Left ventricle myocardium inferior (tissue), 1 donor: ENCODE data around the gene PARD3B. TPM values are rescaled to one million over a fixed set of nuclear protein-coding genes. Genes with fewer than 3 reads are reported as not detected.

Experiments
- DNase-seq: peaks from one replicate; pipeline ENCODE4 v3.0.0-alpha.2; 2020
- H3K27ac ChIP-seq: fragments of 200-600 bp; replicated peaks from 2 replicates; pipeline ENCODE4 v1.8.0; 2021
- H3K27me3 ChIP-seq: fragments of 200-600 bp; 2 replicates; pipeline ENCODE4 v1.8.0; 2021; ENCODE audit warnings: low read depth
- H3K36me3 ChIP-seq: fragments of 200-600 bp; 2 replicates; pipeline ENCODE4 v1.8.0; 2021
- H3K4me1 ChIP-seq: fragments of 200-600 bp; 2 replicates; pipeline ENCODE4 v1.8.0; 2021
- H3K4me3 ChIP-seq: fragments of 200-600 bp; 2 replicates; pipeline ENCODE4 v1.8.0; 2021; ENCODE audit warnings: mild to moderate bottlenecking, moderate library complexity
- H3K9me3 ChIP-seq: fragments of 200-600 bp; replicated peaks from 2 replicates; pipeline ENCODE4 v1.8.0; 2021
- CTCF ChIP-seq: fragments of 200-600 bp; IDR thresholded peaks from 2 replicates; pipeline ENCODE4 v1.8.0; 2021; ENCODE audit warnings: antibody characterized with exemption, mild to moderate bottlenecking, borderline replicate concordance
- intact Hi-C: fragments of 100-400 bp; cut with micrococcal nuclease; formaldehyde crosslinking; loops from one replicate; pipeline ENCODE4 v1.11.0; 2022
- total RNA-seq: library from RNA; stranded (reverse); fragmentation: NEBNext Ultra II Directional; extraction: Animal tissue kit (Norgen Biotek cat#: 25700); gene quantifications from one replicate; pipeline ENCODE4 v1.2.1, GENCODE V29; 2021
- donor health status: DM: no; HTN: yes; CAD: no; lungs with severe emphysema.

Gene PARD3B
- total RNA-seq, 1 donor from 2014 or later: 9.1 TPM

DNA sequence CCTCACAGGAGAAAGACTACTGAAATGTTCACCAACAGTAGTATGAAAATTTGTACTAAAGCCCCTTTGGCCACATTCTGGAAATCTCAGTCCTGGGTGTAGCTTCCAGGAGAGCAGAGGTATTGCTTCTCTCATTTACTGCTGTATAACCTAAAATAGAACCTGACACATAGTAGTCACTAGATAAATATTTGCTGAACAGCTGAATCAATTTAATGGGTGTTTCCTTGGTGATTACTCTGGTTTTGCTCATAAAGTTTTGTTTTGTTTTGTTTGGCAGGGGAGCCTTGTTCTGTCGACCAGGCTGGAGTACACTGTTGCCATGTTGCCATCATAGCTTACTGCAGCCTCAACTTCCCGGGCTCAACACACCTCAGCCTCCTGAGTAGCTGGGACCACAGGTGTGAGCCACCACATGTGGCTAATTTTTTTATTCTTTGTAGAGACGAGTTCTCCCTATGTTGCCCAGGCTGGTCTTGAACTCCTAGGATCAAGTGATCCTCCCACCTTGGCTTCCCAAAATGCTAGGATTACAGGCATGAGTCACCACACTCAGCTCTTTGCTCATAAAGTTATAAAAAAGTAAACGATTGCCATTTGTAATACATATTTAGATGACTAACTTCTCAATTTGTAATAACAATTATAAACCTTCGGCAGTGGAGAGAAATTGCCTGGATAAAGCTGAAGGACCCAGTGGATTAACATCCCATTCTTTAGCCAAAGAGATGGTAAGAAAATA is 11.5 kb upstream of the PARD3B start:
- Histone ChIP-seq H3K27ac (no peak overlapping the region), H3K27me3 (peaks cover 3% of the 10 kb centered on the region), H3K36me3 (no peaks in the 10 kb centered on the region), H3K9me3 (no peaks in the 10 kb centered on the region), H3K4me1 (no peaks in the 10 kb centered on the region), H3K4me3 (no peak overlapping the region)
- no peak for TF ChIP-seq CTCF
- intact Hi-C loops: no loop called here
- DNase-seq: no peak

GRCh38 chr2:204535356-204535755 is 9.9 kb upstream of the PARD3B start:
- no peaks in the 10 kb centered on the region for H3K36me3 ChIP-seq
- no peaks in the 10 kb centered on the region for H3K9me3 ChIP-seq
- peaks cover 3% of the 10 kb centered on the region for H3K27me3 ChIP-seq
- no peak for TF ChIP-seq CTCF
- intact Hi-C loops: no loop called here
- DNase-seq: no peak
- H3K4me3 ChIP-seq: no peak overlapping the region
- no peak overlapping the region for H3K27ac ChIP-seq
- H3K4me1 ChIP-seq: no peaks in the 10 kb centered on the region

DNA sequence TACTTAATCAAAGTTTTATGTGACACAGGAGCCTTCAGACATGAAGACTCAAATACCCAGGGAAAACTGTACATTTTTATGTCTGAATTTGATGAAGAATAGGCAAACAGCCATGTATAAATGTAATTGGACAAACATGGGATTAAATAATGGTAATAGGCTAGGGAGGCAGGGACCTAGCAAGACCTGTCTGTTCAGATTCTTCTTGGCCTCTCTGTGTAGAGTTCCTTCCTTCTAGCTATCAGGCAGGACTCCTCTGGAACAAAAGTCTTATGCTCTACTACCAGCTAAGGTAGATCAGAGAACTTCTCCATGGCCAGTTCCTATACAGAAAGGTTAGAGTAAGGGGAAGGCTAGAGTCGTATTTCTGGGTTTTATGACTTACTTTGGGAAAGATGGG is 9.5 kb upstream of the PARD3B start:
- no peak for DNase-seq
- Histone ChIP-seq H3K9me3 (no peaks in the 10 kb centered on the region), H3K27me3 (peaks cover 3% of the 10 kb centered on the region), H3K27ac (no peak overlapping the region), H3K4me1 (no peaks in the 10 kb centered on the region), H3K4me3 (no peak overlapping the region), H3K36me3 (no peaks in the 10 kb centered on the region)
- no peak for TF ChIP-seq CTCF
- intact Hi-C loops: no loop called here

DNA sequence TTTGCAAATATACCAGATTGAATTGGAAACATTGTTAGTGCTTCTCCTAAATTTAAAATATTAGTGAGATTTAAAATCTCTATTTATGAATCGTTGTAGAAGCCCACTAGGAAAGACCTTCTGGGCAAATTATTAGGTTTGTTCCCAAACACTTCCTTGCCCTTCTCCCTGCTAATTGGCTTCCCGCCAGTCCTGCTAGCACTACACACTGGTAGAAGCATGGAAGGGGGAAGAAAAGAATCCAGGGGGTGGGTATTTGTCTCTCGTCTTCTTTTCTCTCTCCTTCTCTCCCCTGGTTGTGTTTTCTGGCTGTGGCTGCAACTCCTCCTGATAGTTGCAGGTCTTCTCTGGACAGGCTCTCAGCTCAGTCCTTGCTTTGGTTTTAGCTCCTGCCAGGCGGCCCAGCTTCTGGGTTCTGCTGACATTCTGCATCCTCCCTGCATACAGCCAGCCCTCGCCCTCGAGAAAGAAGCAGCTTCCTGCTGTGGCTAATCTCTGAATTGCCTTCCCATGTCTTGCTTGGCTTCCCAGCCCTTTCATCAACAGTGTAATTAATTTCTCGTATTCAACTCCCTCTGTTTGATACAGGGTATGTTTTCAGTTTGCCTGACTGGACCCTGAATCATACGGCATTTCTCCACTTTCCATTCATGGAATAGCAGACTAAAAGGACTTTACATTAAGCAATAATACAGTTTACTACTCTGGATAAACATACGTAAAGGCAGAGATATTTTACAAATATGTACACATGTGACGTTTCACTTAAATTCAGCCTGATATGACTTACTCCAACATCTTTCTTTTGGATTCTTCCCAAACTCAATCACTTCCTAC is 6.9 kb upstream of the PARD3B start:
- TF ChIP-seq CTCF: no peak
- Histone ChIP-seq H3K27ac (no peak overlapping the region), H3K4me3 (no peak overlapping the region), H3K36me3 (no peaks in the 10 kb centered on the region), H3K4me1 (no peaks in the 10 kb centered on the region), H3K9me3 (no peaks in the 10 kb centered on the region), H3K27me3 (no peaks in the 10 kb centered on the region)
- intact Hi-C loops: no loop called here
- no peak for DNase-seq

DNA sequence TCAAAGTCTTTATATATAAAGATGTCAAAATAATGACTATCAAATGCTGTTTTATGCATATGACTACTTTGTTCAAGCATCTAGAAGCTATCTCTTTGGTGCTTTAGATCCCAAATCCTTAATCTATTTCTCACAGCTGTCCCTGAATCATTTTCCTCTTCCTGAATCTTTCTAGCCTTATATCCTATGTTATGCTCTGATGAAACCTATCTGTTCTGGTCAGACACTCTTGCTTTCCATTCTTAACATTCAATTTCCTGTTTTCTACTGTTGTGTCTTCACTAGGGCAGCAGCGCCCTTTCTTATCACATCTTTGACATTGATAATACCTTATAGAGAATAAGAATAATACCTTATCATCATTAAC is 6.3 kb upstream of the PARD3B start:
- intact Hi-C loops: no loop called here
- no peak for TF ChIP-seq CTCF
- H3K27ac ChIP-seq: no peak overlapping the region

More for the DNA sequence above, 6.3 kb upstream of the PARD3B start:
- Histone ChIP-seq H3K4me3 (no peak overlapping the region), H3K4me1 (no peaks in the 10 kb centered on the region), H3K36me3 (no peaks in the 10 kb centered on the region), H3K9me3 (no peaks in the 10 kb centered on the region), H3K27me3 (no peaks in the 10 kb centered on the region)
- no peak for DNase-seq
